NT2/D1 (cell line): Measurements from ENCODE around the gene ARHGEF6.

Source experiments
- SUZ12 ChIP-seq: IDR thresholded peaks from 2 replicates; pipeline ENCODE4 v1.6.1; 2011; ENCODE audit not compliant: insufficient read length, insufficient read depth; ENCODE audit errors: extremely low read depth
- YY1 ChIP-seq: IDR thresholded peaks from 2 replicates; pipeline ENCODE4 v1.6.1; 2011; ENCODE audit not compliant: insufficient read length, insufficient read depth
- ZNF274 ChIP-seq: IDR thresholded peaks from 2 replicates; pipeline ENCODE4 v1.6.1; 2011; ENCODE audit warnings: mild to moderate bottlenecking, low read depth, low read length

- TF ChIP-seq ZNF274 (no peak), YY1 (no peak), SUZ12 (no peak)
Measured at GRCh38 chrX:136620780-136621179, 160.0 kb downstream of the ARHGEF6 start.
